ENCODE data around the gene CCNK.

- TF ChIP-seq POLR2A (IDR thresholded peaks at IDR 0.05; ENCODE audit: insufficient read depth in 1 of 2, low read depth in 2 of 2, low read length in 2 of 2) (no peak), MTF2 (CRISPR knock-in tag; IDR thresholded peaks at IDR 0.05; ENCODE audit: borderline replicate concordance) (no peak), FOXA1 (IDR thresholded peaks at IDR 0.05) (no peak), FOXA1 (CRISPR knock-in tag; IDR thresholded peaks at IDR 0.05) (no peak), ZBTB40 (IDR thresholded peaks at IDR 0.05) (no peak), ZBTB40 (CRISPR knock-in tag; IDR thresholded peaks at IDR 0.05) (no peak), ADNP (CRISPR knock-in tag; IDR thresholded peaks at IDR 0.05) (no peak)
- TF ChIP-seq, protein P1, sequence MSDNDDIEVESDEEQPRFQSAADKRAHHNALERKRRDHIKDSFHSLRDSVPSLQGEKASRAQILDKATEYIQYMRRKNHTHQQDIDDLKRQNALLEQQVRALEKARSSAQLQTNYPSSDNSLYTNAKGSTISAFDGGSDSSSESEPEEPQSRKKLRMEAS (IDR thresholded peaks at IDR 0.05) = no peak
- TF ChIP-seq, protein P2, sequence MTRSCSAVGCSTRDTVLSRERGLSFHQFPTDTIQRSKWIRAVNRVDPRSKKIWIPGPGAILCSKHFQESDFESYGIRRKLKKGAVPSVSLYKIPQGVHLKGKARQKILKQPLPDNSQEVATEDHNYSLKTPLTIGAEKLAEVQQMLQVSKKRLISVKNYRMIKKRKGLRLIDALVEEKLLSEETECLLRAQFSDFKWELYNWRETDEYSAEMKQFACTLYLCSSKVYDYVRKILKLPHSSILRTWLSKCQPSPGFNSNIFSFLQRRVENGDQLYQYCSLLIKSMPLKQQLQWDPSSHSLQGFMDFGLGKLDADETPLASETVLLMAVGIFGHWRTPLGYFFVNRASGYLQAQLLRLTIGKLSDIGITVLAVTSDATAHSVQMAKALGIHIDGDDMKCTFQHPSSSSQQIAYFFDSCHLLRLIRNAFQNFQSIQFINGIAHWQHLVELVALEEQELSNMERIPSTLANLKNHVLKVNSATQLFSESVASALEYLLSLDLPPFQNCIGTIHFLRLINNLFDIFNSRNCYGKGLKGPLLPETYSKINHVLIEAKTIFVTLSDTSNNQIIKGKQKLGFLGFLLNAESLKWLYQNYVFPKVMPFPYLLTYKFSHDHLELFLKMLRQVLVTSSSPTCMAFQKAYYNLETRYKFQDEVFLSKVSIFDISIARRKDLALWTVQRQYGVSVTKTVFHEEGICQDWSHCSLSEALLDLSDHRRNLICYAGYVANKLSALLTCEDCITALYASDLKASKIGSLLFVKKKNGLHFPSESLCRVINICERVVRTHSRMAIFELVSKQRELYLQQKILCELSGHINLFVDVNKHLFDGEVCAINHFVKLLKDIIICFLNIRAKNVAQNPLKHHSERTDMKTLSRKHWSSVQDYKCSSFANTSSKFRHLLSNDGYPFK (CRISPR knock-in tag; IDR thresholded peaks at IDR 0.05; ENCODE audit: borderline replicate concordance) = no peak
Observed at GRCh38 chr14:99520571-99521081, 39.4 kb downstream of the CCNK start.

Measured in HepG2 (cell line).